MM.1S (cell line): ENCODE results near the gene TWF2.

Source experiments
- EZH2 ChIP-seq: fragments of 300-600 bp; sonication (generic); optimal IDR thresholded peaks from 2 replicates; pipeline ENCODE3; 2017; ENCODE audit warnings: low read depth, mild to moderate bottlenecking, antibody characterized with exemption, low read length, mixed read lengths
- EZH2phosphoT487 ChIP-seq: fragments of 300-600 bp; sonication (generic); IDR thresholded peaks from 2 replicates; pipeline ENCODE4 v1.6.1; 2018; ENCODE audit warnings: antibody characterized with exemption, low read length
- TF ChIP-seq, protein P1 (sequence below): fragments of 300-600 bp; sonication (generic); IDR thresholded peaks from 2 replicates; pipeline ENCODE4 v1.5.1; 2016; ENCODE audit warnings: antibody characterized with exemption, low read length, mixed read lengths

DNA sequence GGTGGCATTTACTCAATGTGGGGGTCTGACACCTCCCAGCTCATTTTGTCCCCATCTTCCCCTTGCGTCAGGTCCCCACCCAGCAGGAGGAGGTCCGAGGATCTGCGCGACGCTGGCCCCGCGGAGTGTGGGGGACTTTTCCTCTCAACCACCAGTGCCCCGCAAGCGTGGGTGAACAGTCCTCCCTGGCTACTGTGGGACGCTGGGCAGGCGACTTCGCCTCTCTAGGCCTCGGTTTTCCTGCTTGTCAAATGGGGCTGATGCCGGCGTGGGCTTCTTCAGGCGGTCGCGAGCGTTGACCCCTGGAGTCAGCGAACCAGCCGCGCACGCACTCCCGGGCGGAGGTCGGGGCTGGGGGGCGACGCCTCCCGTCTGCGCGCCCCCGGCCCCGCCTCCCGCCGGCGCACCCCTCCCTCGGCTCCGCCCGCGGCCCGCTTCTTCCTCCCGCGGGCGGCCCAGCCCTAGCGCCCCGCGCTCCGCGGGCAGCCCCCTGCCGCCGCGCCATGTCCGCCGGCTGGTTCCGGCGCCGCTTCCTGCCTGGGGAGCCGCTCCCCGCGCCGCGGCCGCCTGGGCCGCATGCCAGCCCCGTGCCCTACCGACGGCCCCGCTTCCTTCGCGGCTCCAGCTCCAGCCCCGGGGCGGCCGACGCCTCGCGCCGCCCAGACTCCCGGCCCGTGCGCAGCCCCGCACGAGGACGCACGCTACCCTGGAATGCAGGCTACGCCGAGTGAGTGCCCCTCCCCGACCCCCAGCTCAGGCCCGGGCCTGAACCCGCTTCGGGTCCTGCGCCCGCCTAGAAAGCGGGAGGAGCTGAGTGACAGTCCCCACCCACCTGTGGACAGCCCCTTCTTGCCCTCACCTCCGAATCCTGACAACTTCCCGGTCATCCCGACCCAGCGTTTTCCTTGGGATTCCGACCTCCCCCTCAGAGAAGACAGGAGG, 6.6 kb upstream of the TWF2 start, which contains the start of gene PPM1M:
- TF ChIP-seq, protein P1, sequence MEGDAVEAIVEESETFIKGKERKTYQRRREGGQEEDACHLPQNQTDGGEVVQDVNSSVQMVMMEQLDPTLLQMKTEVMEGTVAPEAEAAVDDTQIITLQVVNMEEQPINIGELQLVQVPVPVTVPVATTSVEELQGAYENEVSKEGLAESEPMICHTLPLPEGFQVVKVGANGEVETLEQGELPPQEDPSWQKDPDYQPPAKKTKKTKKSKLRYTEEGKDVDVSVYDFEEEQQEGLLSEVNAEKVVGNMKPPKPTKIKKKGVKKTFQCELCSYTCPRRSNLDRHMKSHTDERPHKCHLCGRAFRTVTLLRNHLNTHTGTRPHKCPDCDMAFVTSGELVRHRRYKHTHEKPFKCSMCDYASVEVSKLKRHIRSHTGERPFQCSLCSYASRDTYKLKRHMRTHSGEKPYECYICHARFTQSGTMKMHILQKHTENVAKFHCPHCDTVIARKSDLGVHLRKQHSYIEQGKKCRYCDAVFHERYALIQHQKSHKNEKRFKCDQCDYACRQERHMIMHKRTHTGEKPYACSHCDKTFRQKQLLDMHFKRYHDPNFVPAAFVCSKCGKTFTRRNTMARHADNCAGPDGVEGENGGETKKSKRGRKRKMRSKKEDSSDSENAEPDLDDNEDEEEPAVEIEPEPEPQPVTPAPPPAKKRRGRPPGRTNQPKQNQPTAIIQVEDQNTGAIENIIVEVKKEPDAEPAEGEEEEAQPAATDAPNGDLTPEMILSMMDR = no peak
- no peak for TF ChIP-seq EZH2
- no peak for TF ChIP-seq EZH2phosphoT487
